Heart left ventricle (tissue), 16 donors: ENCODE data around the gene BRD1. TPM values are rescaled to one million over a fixed set of nuclear protein-coding genes. Genes with fewer than 3 reads are reported as not detected.

ENCODE experiments used
- ATAC-seq, 4 donors: fragments of 200-7000 bp; cut with Tn5 transposase; one replicate each; pipeline ENCODE4 v1.9.1; 2020 to 2022; ENCODE audit warnings: moderate library complexity in 4 of 4, mild to moderate bottlenecking in 3 of 4, moderate number of reproducible peaks in 1 of 4
- DNase-seq, 5 donors: peaks; one replicate each; pipeline ENCODE4 v3.0.0-alpha.2; 2020
- H3K27ac ChIP-seq, 12 donors: fragments of 200-600 bp; sonication (generic) in 4 of 12; one replicate each; pipeline versions ENCODE4 v1.5.0 to v1.8.0; 2016 to 2022; ENCODE audit warnings: mild to moderate bottlenecking in 2 of 12
- H3K27me3 ChIP-seq, 9 donors: fragments of 200-600 bp; sonication (generic) in 2 of 9; one replicate each; pipeline versions ENCODE4 v1.5.1 to v1.8.0; 2016 to 2022; ENCODE audit warnings: mild to moderate bottlenecking in 3 of 9
- H3K36me3 ChIP-seq, 9 donors: fragments of 200-600 bp; sonication (generic) in 2 of 9; one replicate each; pipeline versions ENCODE4 v1.5.0 to v1.8.0; 2018 to 2022; ENCODE audit warnings: mild to moderate bottlenecking in 2 of 9
- H3K4me1 ChIP-seq, 12 donors: fragments of 200-600 bp; sonication (generic) in 4 of 12; one replicate each; pipeline versions ENCODE4 v1.5.0 to v1.8.0; 2016 to 2022; ENCODE audit warnings: mild to moderate bottlenecking in 3 of 12
- H3K4me3 ChIP-seq, 12 donors: fragments of 200-600 bp; sonication (generic) in 4 of 12; one replicate each; pipeline versions ENCODE4 v1.5.0 to v1.8.0; 2017 to 2022; ENCODE audit warnings: mild to moderate bottlenecking in 9 of 12, moderate library complexity in 4 of 12
- H3K9me3 ChIP-seq, 12 donors: fragments of 200-600 bp; sonication (generic) in 4 of 12; one replicate each; pipeline versions ENCODE4 v1.5.0 to v1.8.0; 2016 to 2022; ENCODE audit warnings: mild to moderate bottlenecking in 1 of 12
- POLR2A ChIP-seq, 2 donors: fragments of 450-650 bp; IDR thresholded peaks; one replicate each; pipeline ENCODE4 v1.6.1; 2017; ENCODE audit warnings: antibody characterized with exemption in 2 of 2, mild to moderate bottlenecking in 2 of 2, moderate library complexity in 2 of 2
- WGBS, 4 donors: extraction: QIAGEN DNeasy Blood & Tissue Kit in 2 of 4; methylation state at CpG; one replicate each; pipeline versions ENCODE4 v1.1.5 to v1.1.7; 2013 to 2018; 5-methylcytosine and 5-hydroxymethylcytosine counted together
- intact Hi-C, 10 donors: fragments of 100-400 bp; cut with DNase I; formaldehyde crosslinking; loops; one replicate each; pipeline versions ENCODE4 v1.11.1 to v1.14.2; 2022
- polyA plus RNA-seq, 2 donors: library from polyadenylated mRNA; stranded (reverse); fragments of 200-250 nt; gene quantifications; one replicate each; pipeline ENCODE4 v1.2.3, GENCODE V29; 2013
- total RNA-seq, 9 donors: library from RNA; depleted of rRNA in 2 of 9; stranded (reverse); fragments of >200 nt in 2 of 9; fragmentation: NEBNext Ultra II Directional in 3 of 9; extraction: Animal tissue kit (Norgen Biotek cat#: 25700) in 3 of 9; gene quantifications; one replicate each; pipeline versions ENCODE4 v1.1.0 to v1.2.4, GENCODE V29; 2016 to 2023
- TF ChIP-seq, protein P1 (sequence below), 12 donors: fragments of 200-600 bp; sonication (generic) in 4 of 12; IDR thresholded peaks; one replicate each; pipeline versions ENCODE4 v1.5.0 to v1.8.0; 2018 to 2022; ENCODE audit warnings: antibody characterized with exemption in 12 of 12, mild to moderate bottlenecking in 5 of 12
- donor health status: ischemic (EF 13 %, LVEDD 7.1; RV severe dilation, severe dysfunction).
- donor health status: healthy with polysubstance abuse.
- donor health status: DM: no; HTN: yes; CAD: no.
- donor health status: DM: no; HTN: no; CAD: no.
- donor health status: ischemic (EF 25% LVEDD 6.9; RV normal size, moderate dysfunction).
- donor health status: ischemic (EF 25% LVEDD 5.7; RV mildly dilated, moderate dysfunction).
- donor health status: healthy.
- donor health status: DM: yes; HTN: yes; CAD: no.
- donor health status: ischemic (EF 35%, LVEDD 5.7; RV mildly dilated, moderate dysfunction).
- donor health status: nonischemic (EF 11% LVEDD 7.7; RV severe dilation, severe dysfunction).
- donor health status: DM: yes; HTN: yes; CAD: no.
- donor health status: PGD.
- donor health status: ischemic (EF 29% LVEDD 5.4; RV normal size, mild dysfunction).
- donor health status: nonischemic (EF 23%, LVEDD 6.1; RV moderate dilation, normal function).

Gene BRD1
- total and polyA plus RNA-seq, 11 donors, result 12.0 to 27.0 (median 17.2) TPM

DNA sequence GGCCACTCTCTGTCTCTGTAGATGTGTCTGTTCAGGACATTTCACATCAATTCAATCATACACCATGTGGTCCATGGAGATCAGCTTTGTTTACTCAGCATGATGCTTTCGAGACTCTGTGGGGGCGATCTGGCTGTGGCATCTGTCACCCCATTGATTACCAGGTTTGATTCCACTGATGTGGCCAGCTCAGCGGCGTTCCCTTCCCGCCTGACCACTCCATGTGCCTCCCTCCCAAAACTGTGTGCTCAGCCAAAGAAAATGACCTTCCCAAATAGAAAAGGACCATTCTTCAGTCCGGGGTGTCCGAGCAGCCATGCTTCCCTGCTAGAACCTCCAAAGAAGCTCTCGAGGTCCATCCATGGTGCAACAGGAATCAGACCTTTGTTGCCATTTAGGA, 89.1 kb downstream of the BRD1 start:
- no peak for TF ChIP-seq POLR2A (IDR thresholded peaks at IDR 0.05)
- TF ChIP-seq, protein P1, sequence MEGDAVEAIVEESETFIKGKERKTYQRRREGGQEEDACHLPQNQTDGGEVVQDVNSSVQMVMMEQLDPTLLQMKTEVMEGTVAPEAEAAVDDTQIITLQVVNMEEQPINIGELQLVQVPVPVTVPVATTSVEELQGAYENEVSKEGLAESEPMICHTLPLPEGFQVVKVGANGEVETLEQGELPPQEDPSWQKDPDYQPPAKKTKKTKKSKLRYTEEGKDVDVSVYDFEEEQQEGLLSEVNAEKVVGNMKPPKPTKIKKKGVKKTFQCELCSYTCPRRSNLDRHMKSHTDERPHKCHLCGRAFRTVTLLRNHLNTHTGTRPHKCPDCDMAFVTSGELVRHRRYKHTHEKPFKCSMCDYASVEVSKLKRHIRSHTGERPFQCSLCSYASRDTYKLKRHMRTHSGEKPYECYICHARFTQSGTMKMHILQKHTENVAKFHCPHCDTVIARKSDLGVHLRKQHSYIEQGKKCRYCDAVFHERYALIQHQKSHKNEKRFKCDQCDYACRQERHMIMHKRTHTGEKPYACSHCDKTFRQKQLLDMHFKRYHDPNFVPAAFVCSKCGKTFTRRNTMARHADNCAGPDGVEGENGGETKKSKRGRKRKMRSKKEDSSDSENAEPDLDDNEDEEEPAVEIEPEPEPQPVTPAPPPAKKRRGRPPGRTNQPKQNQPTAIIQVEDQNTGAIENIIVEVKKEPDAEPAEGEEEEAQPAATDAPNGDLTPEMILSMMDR (IDR thresholded peaks at IDR 0.05), result no peak
- Histone ChIP-seq H3K4me3 (no peak overlapping the region), H3K36me3 (no peaks in the 10 kb centered on the region), H3K27ac (no peak overlapping the region), H3K4me1 (no peaks in the 10 kb centered on the region), H3K9me3 (peaks cover 0 to 12% (median 0%) of the 10 kb centered on the region in 12 donors), H3K27me3 (peaks cover 0 to 33% (median 4%) of the 10 kb centered on the region in 9 donors)
- WGBS, 4 donors, result 74 to 85% (median 80%) methylated on average over 8 of the region's 8 CpGs
- DNase-seq (no peak), ATAC-seq (no peak)
- intact Hi-C loops, result loop anchor here in 1 of 10 donors (10.0 kb wide), 1 partner anchor 1164 kb away; no protein-coding TSS in a partner anchor

DNA sequence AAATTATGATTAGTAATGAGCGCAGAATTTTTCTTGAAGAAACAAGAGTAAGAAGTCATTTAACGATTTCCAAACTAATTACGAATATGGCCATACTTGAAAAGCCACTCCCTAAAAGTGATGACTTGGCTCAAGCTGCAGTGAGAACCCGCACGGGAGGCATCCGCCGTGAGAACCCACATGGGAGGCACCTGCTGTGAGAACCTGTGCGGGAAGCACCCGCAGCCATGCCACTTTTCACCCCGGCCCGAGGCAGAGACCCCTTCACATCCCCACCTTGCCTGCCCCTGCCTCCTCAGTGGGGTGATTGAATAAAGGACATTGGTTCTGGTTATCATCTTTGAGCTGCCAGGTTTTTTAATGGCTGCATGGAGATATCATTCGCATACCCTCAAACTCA, 89.7 kb downstream of the BRD1 start:
- 92 to 95% (median 93%) methylated on average over 12 of the region's 12 CpGs for WGBS, 4 donors
- Histone ChIP-seq H3K4me3 (no peak overlapping the region), H3K9me3 (peaks cover 0 to 7% (median 0%) of the 10 kb centered on the region in 12 donors), H3K4me1 (no peaks in the 10 kb centered on the region), H3K36me3 (no peaks in the 10 kb centered on the region), H3K27me3 (peaks cover 0 to 33% (median 4%) of the 10 kb centered on the region in 9 donors), H3K27ac (no peak overlapping the region)
- DNase-seq (no peak), ATAC-seq (no peak)
- TF ChIP-seq POLR2A (IDR thresholded peaks at IDR 0.05), result no peak
- intact Hi-C loops, result loop anchor here in 1 of 10 donors (10.0 kb wide), 1 partner anchor 1163 kb away; no protein-coding TSS in a partner anchor

DNA sequence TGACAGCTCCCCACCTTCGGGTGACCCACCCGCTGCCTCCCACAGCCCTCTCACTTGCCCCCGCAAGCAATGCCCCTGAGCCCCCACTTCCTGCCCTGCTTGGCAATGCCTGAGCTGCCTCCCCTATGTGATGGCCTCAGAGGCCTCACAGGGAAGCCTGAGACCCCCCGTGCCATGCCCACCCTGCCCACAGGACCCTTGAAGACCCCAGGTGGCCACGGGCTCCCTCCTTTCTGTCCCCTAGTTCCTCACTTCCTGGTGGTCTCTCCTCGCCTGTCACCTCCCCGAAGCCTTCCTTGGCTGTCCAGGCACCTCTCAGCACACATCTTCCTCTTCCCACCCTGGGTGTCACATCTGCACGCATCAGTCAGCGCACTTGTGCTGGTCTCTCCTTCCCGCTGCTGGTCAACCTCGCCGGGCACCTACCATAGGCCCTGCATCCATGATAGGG, 90.5 kb downstream of the BRD1 start:
- Histone ChIP-seq H3K4me1 (no peaks in the 10 kb centered on the region), H3K9me3 (peaks cover 0 to 9% (median 0%) of the 10 kb centered on the region in 12 donors), H3K27me3 (peaks cover 0 to 37% (median 4%) of the 10 kb centered on the region in 9 donors), H3K4me3 (no peak overlapping the region), H3K27ac (no peak overlapping the region), H3K36me3 (no peaks in the 10 kb centered on the region)
- DNase-seq, result no peak
- intact Hi-C loops, result loop anchor here in 1 of 10 donors (10.0 kb wide), 1 partner anchor 1162 kb away; no protein-coding TSS in a partner anchor
- no peak for ATAC-seq
- whole genome bisulfite sequencing, 4 donors, result 79 to 83% (median 80%) methylated on average over 12 of the region's 12 CpGs
- TF ChIP-seq, protein P1 (IDR thresholded peaks at IDR 0.05), result no peak
- no peak for TF ChIP-seq POLR2A (IDR thresholded peaks at IDR 0.05)

DNA sequence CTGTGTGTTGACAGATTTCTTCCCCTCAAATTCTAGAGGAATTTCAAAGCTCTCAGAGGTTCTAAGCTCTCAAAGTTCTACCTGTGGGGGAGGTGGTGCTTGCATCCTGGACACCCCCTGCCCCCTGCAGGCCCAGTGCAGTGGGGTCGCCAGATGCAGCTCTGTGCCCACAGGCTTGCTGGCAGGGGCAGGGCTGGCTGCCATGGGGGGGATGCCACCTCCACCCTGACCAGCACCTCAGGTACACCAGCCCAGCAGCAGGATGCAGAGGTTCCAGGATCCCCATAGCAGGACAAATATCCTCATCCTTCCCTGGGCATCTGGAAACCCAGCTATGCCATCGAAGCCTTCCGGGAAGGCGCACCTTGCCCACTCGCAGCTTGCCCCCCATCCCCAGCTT, 91.1 kb downstream of the BRD1 start:
- 89 to 98% (median 90%) methylated on average over 5 of the region's 5 CpGs for WGBS, 4 donors
- Histone ChIP-seq H3K36me3 (no peaks in the 10 kb centered on the region), H3K27ac (no peak overlapping the region), H3K4me1 (no peaks in the 10 kb centered on the region), H3K4me3 (no peak overlapping the region), H3K27me3 (peaks cover 0 to 41% (median 6%) of the 10 kb centered on the region in 9 donors), H3K9me3 (peaks cover 0 to 12% (median 0%) of the 10 kb centered on the region in 12 donors)
- TF ChIP-seq, protein P1 (IDR thresholded peaks at IDR 0.05), result no peak
- no peak for TF ChIP-seq POLR2A (IDR thresholded peaks at IDR 0.05)
- DNase-seq (no peak), ATAC-seq (no peak)
- intact Hi-C loops, result loop anchor here in 1 of 10 donors (10.0 kb wide), 1 partner anchor 1162 kb away; no protein-coding TSS in a partner anchor
